ENCODE data around the gene DSG3. TPM values are rescaled to one million over a fixed set of nuclear protein-coding genes. Genes with fewer than 3 reads are reported as not detected.

The DSG3 gene
- total RNA-seq, 1 experiment from 2014 or later = 0.04 TPM

DNA sequence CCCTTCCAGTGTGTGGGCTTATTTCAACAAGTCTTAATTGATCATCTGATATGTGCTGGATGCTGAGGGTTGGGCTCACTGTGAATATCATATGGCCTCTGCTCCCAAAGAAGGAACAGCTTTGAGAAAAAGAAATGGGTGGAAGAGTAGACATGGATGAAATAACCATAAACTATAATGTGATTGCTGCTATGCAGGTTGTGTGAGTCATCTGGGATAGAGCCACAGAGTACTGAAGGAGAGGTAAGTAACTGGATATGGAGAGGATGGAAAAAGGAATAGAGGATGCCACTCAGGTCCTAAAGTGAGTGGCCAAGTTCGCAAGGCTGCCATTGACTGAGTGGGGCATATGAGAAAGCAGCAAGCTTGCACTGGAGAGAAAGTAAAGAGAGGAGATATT lies 41.8 kb downstream of the DSG3 start:
- TF ChIP-seq, protein P1, sequence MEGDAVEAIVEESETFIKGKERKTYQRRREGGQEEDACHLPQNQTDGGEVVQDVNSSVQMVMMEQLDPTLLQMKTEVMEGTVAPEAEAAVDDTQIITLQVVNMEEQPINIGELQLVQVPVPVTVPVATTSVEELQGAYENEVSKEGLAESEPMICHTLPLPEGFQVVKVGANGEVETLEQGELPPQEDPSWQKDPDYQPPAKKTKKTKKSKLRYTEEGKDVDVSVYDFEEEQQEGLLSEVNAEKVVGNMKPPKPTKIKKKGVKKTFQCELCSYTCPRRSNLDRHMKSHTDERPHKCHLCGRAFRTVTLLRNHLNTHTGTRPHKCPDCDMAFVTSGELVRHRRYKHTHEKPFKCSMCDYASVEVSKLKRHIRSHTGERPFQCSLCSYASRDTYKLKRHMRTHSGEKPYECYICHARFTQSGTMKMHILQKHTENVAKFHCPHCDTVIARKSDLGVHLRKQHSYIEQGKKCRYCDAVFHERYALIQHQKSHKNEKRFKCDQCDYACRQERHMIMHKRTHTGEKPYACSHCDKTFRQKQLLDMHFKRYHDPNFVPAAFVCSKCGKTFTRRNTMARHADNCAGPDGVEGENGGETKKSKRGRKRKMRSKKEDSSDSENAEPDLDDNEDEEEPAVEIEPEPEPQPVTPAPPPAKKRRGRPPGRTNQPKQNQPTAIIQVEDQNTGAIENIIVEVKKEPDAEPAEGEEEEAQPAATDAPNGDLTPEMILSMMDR (conservative IDR thresholded peaks at IDR 0.05) = no peak
- no peak overlapping the region for H2BK5ac ChIP-seq (ENCODE audit: insufficient read length, low read length)
- no peak overlapping the region for H3K9ac ChIP-seq (ENCODE audit: extremely low read depth, insufficient read length, low read length)
- H3K79me2 ChIP-seq (ENCODE audit: insufficient read depth, low read length) = no peaks in the 10 kb centered on the region
- H2AK5ac ChIP-seq (ENCODE audit: insufficient read length, low read length) = no peak overlapping the region
- no peaks in the 10 kb centered on the region for H3K4me1 ChIP-seq (ENCODE audit: insufficient read depth, low read length)
- no peak overlapping the region for H2AFZ ChIP-seq (ENCODE audit: low read length)
- no peak overlapping the region for H2BK20ac ChIP-seq (ENCODE audit: low read depth, low read length, poor library complexity, severe bottlenecking)
- H3K9me3 Mint-ChIP-seq = no peaks in the 10 kb centered on the region
- H3K27ac Mint-ChIP-seq = no peak overlapping the region
- H3K4me1 Mint-ChIP-seq = peaks cover 0 to 7% of the 10 kb centered on the region in 2 experiments; a peak in 3 of 4 replicates
- no peaks in the 10 kb centered on the region for H3K27me3 ChIP-seq (ENCODE audit: insufficient read depth, low read length)
- H3K79me1 ChIP-seq (ENCODE audit: insufficient read depth, low read depth, low read length, poor library complexity, severe bottlenecking) = no peaks in the 10 kb centered on the region
- H3T11ph ChIP-seq (ENCODE audit: low read length) = no peak overlapping the region
- H3K9me3 ChIP-seq (ENCODE audit: control insufficient read depth, low read depth, low read length) = no peaks in the 10 kb centered on the region
- no peak overlapping the region for H3K4me3 Mint-ChIP-seq
- no peak overlapping the region for H2BK120ac ChIP-seq (ENCODE audit: low read depth, low read length, poor library complexity, severe bottlenecking)
- H3K23ac ChIP-seq (ENCODE audit: insufficient read length, low read depth, low read length) = no peak overlapping the region
- H3K18ac ChIP-seq (ENCODE audit: insufficient read length, low read depth, low read length) = no peak overlapping the region
- no peak overlapping the region for H2BK15ac ChIP-seq (ENCODE audit: low read depth, low read length)
- H4K5ac ChIP-seq (ENCODE audit: insufficient read length, low read depth, low read length) = no peak overlapping the region
- no CpG with 5 or more reads among the region's 1 CpG for WGBS (ENCODE audit: extremely low coverage, insufficient read length, low lambda C conversion rate)
- no peak overlapping the region for H2BK12ac ChIP-seq (ENCODE audit: insufficient read length, low read depth, low read length)
- H3K27ac ChIP-seq (ENCODE audit: insufficient read length, low read depth, low read length) = no peak overlapping the region
- H3K14ac ChIP-seq (ENCODE audit: insufficient read depth, low read length) = no peak overlapping the region
- no peak overlapping the region for H4K8ac ChIP-seq (replicated peaks; ENCODE audit: insufficient read length, low read depth, low read length)
- H3K4me2 ChIP-seq (ENCODE audit: insufficient read depth, insufficient read length, low read length) = no peak overlapping the region
- H3K36me3 Mint-ChIP-seq (ENCODE audit: insufficient read depth in 1 of 3, low read depth in 3 of 3) = no peaks in the 10 kb centered on the region
- H4K91ac ChIP-seq (ENCODE audit: insufficient read length, low read depth, low read length) = no peak overlapping the region
- H3K4ac ChIP-seq (ENCODE audit: low read depth, low read length) = no peak overlapping the region
- H4K20me1 ChIP-seq (ENCODE audit: control insufficient read depth, insufficient read depth, insufficient read length) = no peaks in the 10 kb centered on the region
- H3K27me3 Mint-ChIP-seq (ENCODE audit: low read depth) = no peaks in the 10 kb centered on the region
- no peak for DNase-seq
- no peaks in the 10 kb centered on the region for H3K23me2 ChIP-seq (ENCODE audit: insufficient read length, low read depth, low read length, poor library complexity, severe bottlenecking)
- no peak overlapping the region for H3K56ac ChIP-seq (ENCODE audit: insufficient read length, low read depth, low read length)
